GM04504 (cell line): ENCODE measurements around the gene PPP2CA.
"Not testable (repeated sequence)": the region's sequence is repeated elsewhere in the genome, so short reads cannot be mapped to it uniquely, and the experiment has no call there.

ENCODE experiments used
- DNase-seq: peaks from one replicate; pipeline ENCODE4 v3.0.0-alpha.2; 2012; ENCODE audit warnings: low read depth

The PPP2CA gene

GRCh38 chr5:134245101-134245604, 19.3 kb upstream of the PPP2CA start:
- no peak for DNase-seq

- no peak for DNase-seq
Observed at GRCh38 chr5:134242146-134242545, 16.3 kb upstream of the PPP2CA start.

GRCh38 chr5:134240421-134240962, 14.6 kb upstream of the PPP2CA start:
- no peak for DNase-seq

- DNase-seq, result no peak
Observed at GRCh38 chr5:134236820-134237219, 10.9 kb upstream of the PPP2CA start.

- DNase-seq, result no peak
Observed at GRCh38 chr5:134236318-134236717, 10.4 kb upstream of the PPP2CA start.

GRCh38 chr5:134228624-134229023, 2.8 kb upstream of the PPP2CA start:
- DNase-seq, result no peak

- DNase-seq, result no peak
Observed at GRCh38 chr5:134227776-134228175, 1.9 kb upstream of the PPP2CA start.

GRCh38 chr5:134227259-134227658, 1.4 kb upstream of the PPP2CA start:
- DNase-seq, result no peak

GRCh38 chr5:134226441-134227192, 744 bp upstream of the PPP2CA start:
- DNase-seq, result no peak

- no peak for DNase-seq
Observed at GRCh38 chr5:134224888-134225779, 739 bp downstream of the PPP2CA start.

- no peak for DNase-seq
Observed at GRCh38 chr5:134223406-134224248, 2.2 kb downstream of the PPP2CA start.

GRCh38 chr5:134221690-134222089, 4.2 kb downstream of the PPP2CA start:
- DNase-seq, result not testable (repeated sequence)

- no peak for DNase-seq
Observed at GRCh38 chr5:134215757-134216156, 10.1 kb downstream of the PPP2CA start.

GRCh38 chr5:134211263-134212031, 14.4 kb downstream of the PPP2CA start:
- not testable (repeated sequence) for DNase-seq

- no peak for DNase-seq
Observed at GRCh38 chr5:134209477-134210245, 16.2 kb downstream of the PPP2CA start.

- no peak for DNase-seq
Observed at GRCh38 chr5:134207696-134208095, 18.2 kb downstream of the PPP2CA start.

GRCh38 chr5:134206627-134207160, 19.2 kb downstream of the PPP2CA start:
- DNase-seq, result no peak

- no peak for DNase-seq
Observed at GRCh38 chr5:134204575-134204974, 21.3 kb downstream of the PPP2CA start.

- no peak for DNase-seq
Observed at GRCh38 chr5:134203630-134204029, 22.2 kb downstream of the PPP2CA start.

GRCh38 chr5:134195666-134196065, 30.2 kb downstream of the PPP2CA start:
- DNase-seq, result no peak
